GM19463 (cell line): ENCODE results near the gene TGFB3.

ENCODE experiments used
- ATAC-seq: cut with Tn5 transposase; IDR thresholded peaks from one replicate; pipeline ENCODE4 v1.9.1; 2021; ENCODE audit warnings: mild to moderate bottlenecking, moderate library complexity; ENCODE audit not compliant: unreplicated experiment

The TGFB3 gene

GRCh38 chr14:75910048-75910447 lies 71.7 kb downstream of the TGFB3 start:
- ATAC-seq, result no peak

DNA sequence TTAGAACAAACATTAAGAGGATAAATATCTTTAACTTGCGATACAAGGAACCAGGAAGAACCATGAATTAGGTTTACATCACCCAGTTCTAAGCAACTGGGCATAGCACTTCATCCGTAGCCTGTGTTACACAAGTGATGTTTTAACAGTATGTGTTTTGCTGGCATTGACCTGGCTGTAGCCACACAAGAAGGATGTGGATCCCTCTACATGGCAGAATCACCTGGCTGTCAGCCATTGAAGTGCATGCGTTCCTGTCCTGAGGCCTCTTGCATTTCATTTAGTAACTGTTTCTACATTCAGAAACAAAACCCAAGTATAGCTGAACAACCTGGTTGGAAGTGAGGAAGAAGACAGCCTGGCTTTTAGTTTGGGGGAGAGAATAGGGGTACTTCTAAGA lies 72.2 kb downstream of the TGFB3 start:
- ATAC-seq, result no peak
